CD4-positive, alpha-beta T cell treated with Interleukin-4 for 4 hours (primary cell): ENCODE data around the gene LSM6.

Source experiments
- DNase-seq: peaks from one replicate; pipeline ENCODE4 v3.0.0-alpha.2; 2020

Gene LSM6

GRCh38 chr4:146175541-146176453, at the start of gene LSM6:
Gene LSM6, plus strand, starts transcription at chr4:146175718. Its CDS starts 7,204 bp downstream, at chr4:146182922.
- peak; percentile 88 for DNase-seq

- no peak for DNase-seq
Observed at GRCh38 chr4:146132445-146132844, 43.1 kb upstream of the LSM6 start.

GRCh38 chr4:146134761-146135445, 40.6 kb upstream of the LSM6 start:
- no peak for DNase-seq

- no peak for DNase-seq
Observed at GRCh38 chr4:146135941-146136340, 39.6 kb upstream of the LSM6 start.

GRCh38 chr4:146142768-146143167, 32.8 kb upstream of the LSM6 start:
- no peak for DNase-seq

GRCh38 chr4:146143888-146144287, 31.6 kb upstream of the LSM6 start:
- peak; percentile 3 for DNase-seq

GRCh38 chr4:146146918-146147317, 28.6 kb upstream of the LSM6 start:
- DNase-seq, result no peak

- no peak for DNase-seq
Observed at GRCh38 chr4:146148021-146148420, 27.5 kb upstream of the LSM6 start.

- no peak for DNase-seq
Observed at GRCh38 chr4:146154057-146154456, 21.5 kb upstream of the LSM6 start.

GRCh38 chr4:146155152-146155724, 20.3 kb upstream of the LSM6 start:
- no peak for DNase-seq

- DNase-seq, result no peak
Observed at GRCh38 chr4:146158036-146158745, 17.3 kb upstream of the LSM6 start.

- DNase-seq, result no peak
Observed at GRCh38 chr4:146159384-146160058, 16.0 kb upstream of the LSM6 start.

GRCh38 chr4:146161243-146161642, 14.3 kb upstream of the LSM6 start:
- DNase-seq, result no peak

GRCh38 chr4:146165221-146165620, 10.3 kb upstream of the LSM6 start:
- no peak for DNase-seq

- no peak for DNase-seq
Observed at GRCh38 chr4:146165840-146166239, 9.7 kb upstream of the LSM6 start.

GRCh38 chr4:146170149-146170548, 5.4 kb upstream of the LSM6 start:
- no peak for DNase-seq

- no peak for DNase-seq
Observed at GRCh38 chr4:146176891-146177290, 1.4 kb downstream of the LSM6 start.

- no peak for DNase-seq
Observed at GRCh38 chr4:146178126-146178525, 2.6 kb downstream of the LSM6 start.

GRCh38 chr4:146179784-146180370, 4.4 kb downstream of the LSM6 start:
- DNase-seq, result no peak

- DNase-seq, result no peak
Observed at GRCh38 chr4:146182443-146182842, 6.9 kb downstream of the LSM6 start.

GRCh38 chr4:146183209-146183608, 7.7 kb downstream of the LSM6 start:
- no peak for DNase-seq

- no peak for DNase-seq
Observed at GRCh38 chr4:146186041-146186440, 10.5 kb downstream of the LSM6 start.
